GM20000 (cell line): Measurements from ENCODE around the gene ZNF41.
"Not testable (repeated sequence)": the region's sequence is repeated elsewhere in the genome, so short reads cannot be mapped to it uniquely, and the experiment has no call there.

Experiments used
- DNase-seq: peaks from one replicate; pipeline ENCODE4 v3.0.0; 2012; ENCODE audit warnings: low spot score
- CTCF ChIP-seq: IDR thresholded peaks from 2 replicates; pipeline ENCODE4 v1.5.1; 2012; ENCODE audit warnings: mild to moderate bottlenecking, control low read depth; ENCODE audit errors: extremely low read depth, missing control alignments

Gene ZNF41

GRCh38 chrX:47500554-47500953 lies 17.5 kb upstream of the ZNF41 start:
- no peak for DNase-seq
- no peak for TF ChIP-seq CTCF

GRCh38 chrX:47499293-47499692 lies 16.3 kb upstream of the ZNF41 start:
- DNase-seq, result no peak
- no peak for TF ChIP-seq CTCF

GRCh38 chrX:47498411-47498810 lies 15.4 kb upstream of the ZNF41 start:
- DNase-seq, result no peak
- no peak for TF ChIP-seq CTCF

- DNase-seq, result no peak
- no peak for TF ChIP-seq CTCF
Measured at GRCh38 chrX:47497271-47497888, 14.4 kb upstream of the ZNF41 start.

- not testable (repeated sequence) for DNase-seq
Measured at GRCh38 chrX:47492133-47492532, 9.1 kb upstream of the ZNF41 start.

GRCh38 chrX:47489507-47490275 lies 6.7 kb upstream of the ZNF41 start:
- DNase-seq, result no peak

GRCh38 chrX:47484885-47485284 lies 1.9 kb upstream of the ZNF41 start:
- no peak for TF ChIP-seq CTCF
- DNase-seq, result no peak

More at GRCh38 chrX:47489507-47490275, 6.7 kb upstream of the ZNF41 start:
- TF ChIP-seq CTCF, result no peak
